Breast epithelium (tissue), 4 donors: ENCODE data around the gene ITPR3. TPM values are rescaled to one million over a fixed set of nuclear protein-coding genes. Genes with fewer than 3 reads are reported as not detected.

Source experiments
- DNase-seq, 2 donors: peaks; one replicate each; pipeline ENCODE4 v3.0.0-alpha.2; 2019; ENCODE audit warnings: low spot score in 2 of 2
- H3K27ac ChIP-seq, 2 donors: fragments of 200-600 bp; sonication (generic) in 1 of 2; one replicate each; pipeline ENCODE4 v1.5.1; 2016 to 2019; ENCODE audit warnings: mild to moderate bottlenecking in 1 of 2
- H3K27me3 ChIP-seq, 2 donors: fragments of 200-600 bp; sonication (generic) in 1 of 2; one replicate each; pipeline versions ENCODE4 v1.5.1 to v1.6.0; 2017 to 2019; ENCODE audit warnings: control low read depth in 1 of 2, mild to moderate bottlenecking in 1 of 2
- H3K36me3 ChIP-seq: fragments of 200-600 bp; one replicate; pipeline ENCODE4 v1.5.1; 2019
- H3K4me1 ChIP-seq, 2 donors: fragments of 200-600 bp; sonication (generic); one replicate each; pipeline ENCODE4 v1.5.1; 2016 to 2019; ENCODE audit warnings: control low read depth in 1 of 2
- H3K4me3 ChIP-seq, 3 donors: fragments of 200-600 bp; sonication (generic); 1 replicate in 2 of 3; 2 replicates in 1 of 3; pipeline ENCODE4 v1.5.1; 2016 to 2019; ENCODE audit warnings: mild to moderate bottlenecking in 3 of 3, moderate library complexity in 2 of 3
- H3K9me3 ChIP-seq, 2 donors: fragments of 200-600 bp; sonication (generic) in 1 of 2; one replicate each; pipeline ENCODE4 v1.5.1; 2016 to 2019; ENCODE audit warnings: control low read depth in 1 of 2
- CTCF ChIP-seq, 3 donors: fragments of 450-650 bp; IDR thresholded peaks; one replicate each; pipeline ENCODE4 v1.5.1; 2016 to 2017; ENCODE audit warnings: antibody characterized with exemption in 3 of 3, mild to moderate bottlenecking in 3 of 3, moderate library complexity in 3 of 3
- POLR2A ChIP-seq: fragments of 450-650 bp; IDR thresholded peaks from one replicate; pipeline ENCODE4 v1.6.1; 2016; ENCODE audit warnings: antibody characterized with exemption, mild to moderate bottlenecking, moderate library complexity
- POLR2AphosphoS5 ChIP-seq, 3 donors: sonication (generic); formaldehyde crosslinking; IDR thresholded peaks; one replicate each; pipeline ENCODE4 v1.6.1; 2017; ENCODE audit warnings: antibody characterized with exemption in 3 of 3
- intact Hi-C: fragments of 100-400 bp; cut with DNase I; formaldehyde crosslinking; loops from one replicate; pipeline ENCODE4 v1.15.1; 2023; ENCODE audit warnings: low total_unique reads
- total RNA-seq, 3 donors: library from RNA; depleted of rRNA; stranded (reverse); fragments of >200 nt; gene quantifications; one replicate each; pipeline ENCODE4 v1.1.0, GENCODE V29; 2016

ITPR3 gene
- total RNA-seq, 3 donors from 2014 or later, result 18.4 to 40.0 (median 27.7) TPM

- Histone ChIP-seq H3K9me3 (no peaks in the 10 kb centered on the region), H3K27me3 (no peaks in the 10 kb centered on the region), H3K4me3 (no peak overlapping the region), H3K4me1 (no peaks in the 10 kb centered on the region), H3K27ac (peak overlapping the region; percentile 9 to 49), H3K36me3 (no peaks in the 10 kb centered on the region)
- intact Hi-C loops, result no loop called here
- no peak for DNase-seq
- TF ChIP-seq POLR2AphosphoS5 (IDR thresholded peaks at IDR 0.05), result no peak
- TF ChIP-seq POLR2A, result no peak
- TF ChIP-seq CTCF (IDR thresholded peaks at IDR 0.05), result no peak
These were observed 96.9 kb downstream of the ITPR3 start for GRCh38 chr6:33717934-33718455.

- no peak overlapping the region for H3K4me3 ChIP-seq
- no peaks in the 10 kb centered on the region for H3K27me3 ChIP-seq
- no peaks in the 10 kb centered on the region for H3K4me1 ChIP-seq
- H3K9me3 ChIP-seq, result no peaks in the 10 kb centered on the region
- intact Hi-C loops, result no loop called here
- H3K27ac ChIP-seq, result peak overlapping the region; percentile 9 to 49
- H3K36me3 ChIP-seq, result no peaks in the 10 kb centered on the region
- TF ChIP-seq CTCF (IDR thresholded peaks at IDR 0.05) (no peak), POLR2AphosphoS5 (IDR thresholded peaks at IDR 0.05) (no peak)
- no peak for DNase-seq
These were observed 97.6 kb downstream of the ITPR3 start for GRCh38 chr6:33718713-33719112.

- no peak for TF ChIP-seq POLR2AphosphoS5 (IDR thresholded peaks at IDR 0.05)
- no peak for TF ChIP-seq CTCF (IDR thresholded peaks at IDR 0.05)
- TF ChIP-seq POLR2A, result no peak
- no peak for DNase-seq
- intact Hi-C loops, result no loop called here
These were observed 98.3 kb downstream of the ITPR3 start for GRCh38 chr6:33719326-33719987.

GRCh38 chr6:33720998-33721397 lies 99.9 kb downstream of the ITPR3 start:
- Histone ChIP-seq H3K36me3 (no peaks in the 10 kb centered on the region), H3K4me1 (no peaks in the 10 kb centered on the region), H3K27ac (peak overlapping the region in 1 of 2 donors; percentile 70), H3K27me3 (no peaks in the 10 kb centered on the region), H3K4me3 (no peak overlapping the region), H3K9me3 (no peaks in the 10 kb centered on the region)
- DNase-seq, result no peak
- intact Hi-C loops, result no loop called here
- TF ChIP-seq POLR2AphosphoS5 (IDR thresholded peaks at IDR 0.05), result no peak
- TF ChIP-seq POLR2A, result no peak
- TF ChIP-seq CTCF (IDR thresholded peaks at IDR 0.05), result no peak

More at GRCh38 chr6:33719326-33719987, 98.3 kb downstream of the ITPR3 start:
- no peak overlapping the region for H3K4me3 ChIP-seq
- peak overlapping the region; percentile 9 to 62 for H3K27ac ChIP-seq
- H3K27me3 ChIP-seq, result no peaks in the 10 kb centered on the region
- no peaks in the 10 kb centered on the region for H3K9me3 ChIP-seq
- H3K4me1 ChIP-seq, result no peaks in the 10 kb centered on the region
- no peaks in the 10 kb centered on the region for H3K36me3 ChIP-seq

- TF ChIP-seq POLR2A (no peak), CTCF (IDR thresholded peaks at IDR 0.05) (no peak), POLR2AphosphoS5 (IDR thresholded peaks at IDR 0.05) (no peak)
These were observed 100.4 kb downstream of the ITPR3 start for GRCh38 chr6:33721508-33721907.

More at GRCh38 chr6:33721508-33721907, 100.4 kb downstream of the ITPR3 start:
- H3K4me1 ChIP-seq, result no peaks in the 10 kb centered on the region
- no peaks in the 10 kb centered on the region for H3K9me3 ChIP-seq
- no peak overlapping the region for H3K4me3 ChIP-seq
- H3K27me3 ChIP-seq, result no peaks in the 10 kb centered on the region
- H3K36me3 ChIP-seq, result no peaks in the 10 kb centered on the region
- DNase-seq, result no peak
- intact Hi-C loops, result no loop called here
- H3K27ac ChIP-seq, result peak overlapping the region in 1 of 2 donors; percentile 21
